SIG-M5 treated with dmso at 0.1 percent for 504 hours (cell line): Measurements from ENCODE around the gene PRF1.
"Not testable (repeated sequence)": the region's sequence is repeated elsewhere in the genome, so short reads cannot be mapped to it uniquely, and the experiment has no call there.

Experiments used
- DNase-seq: peaks from one replicate; lab custom pipeline; 2025; ENCODE audit not compliant: unreplicated experiment; lab: John Stamatoyannopoulos, UW

PRF1 gene

GRCh38 chr10:70602665-70603448 lies at the start of gene PRF1:
TSS of gene PRF1 (minus strand) at chr10:70602741. CDS start at chr10:70600902, 1,839 bp downstream.
- no peak for DNase-seq

DNA sequence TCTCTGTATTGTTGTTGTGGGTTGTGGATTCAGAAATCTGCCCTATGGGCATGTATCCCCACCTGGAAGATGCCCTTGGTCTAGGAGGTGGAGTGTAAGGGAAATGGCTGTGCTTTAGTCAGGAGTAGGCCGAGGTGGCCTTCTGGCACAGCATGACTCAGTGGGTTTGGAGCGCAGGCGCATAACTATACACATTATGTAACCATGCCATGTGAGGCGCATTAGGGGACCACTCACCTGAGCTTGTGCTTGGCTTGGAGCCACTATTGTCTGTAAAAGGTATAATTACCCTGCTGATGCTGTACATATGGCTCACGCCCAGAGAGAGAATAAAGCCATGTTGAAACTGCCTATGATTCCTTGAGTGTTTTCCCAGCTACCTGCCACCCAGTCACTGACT lies 49.1 kb upstream of the PRF1 start:
- no peak for DNase-seq

DNA sequence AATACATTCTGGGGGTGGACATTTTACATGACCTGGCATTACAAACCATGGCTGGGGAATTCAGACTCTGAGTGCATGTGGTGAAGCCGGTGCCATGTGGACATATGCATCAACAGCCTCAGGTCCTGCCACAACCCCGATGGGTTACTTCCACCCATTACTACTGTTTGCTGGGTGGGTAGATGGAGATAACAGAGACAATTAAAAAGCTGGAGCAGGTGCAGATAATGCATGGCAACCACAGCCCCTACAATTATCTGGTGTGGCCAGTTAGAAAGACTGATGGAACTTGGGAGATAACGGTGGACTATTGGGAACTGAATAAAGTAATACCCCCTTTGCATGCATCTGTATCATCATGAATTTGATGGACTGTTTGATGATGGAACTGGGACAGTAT lies 48.2 kb upstream of the PRF1 start:
- no peak for DNase-seq

GRCh38 chr10:70650104-70650503 lies 47.6 kb upstream of the PRF1 start:
- DNase-seq: no peak

DNA sequence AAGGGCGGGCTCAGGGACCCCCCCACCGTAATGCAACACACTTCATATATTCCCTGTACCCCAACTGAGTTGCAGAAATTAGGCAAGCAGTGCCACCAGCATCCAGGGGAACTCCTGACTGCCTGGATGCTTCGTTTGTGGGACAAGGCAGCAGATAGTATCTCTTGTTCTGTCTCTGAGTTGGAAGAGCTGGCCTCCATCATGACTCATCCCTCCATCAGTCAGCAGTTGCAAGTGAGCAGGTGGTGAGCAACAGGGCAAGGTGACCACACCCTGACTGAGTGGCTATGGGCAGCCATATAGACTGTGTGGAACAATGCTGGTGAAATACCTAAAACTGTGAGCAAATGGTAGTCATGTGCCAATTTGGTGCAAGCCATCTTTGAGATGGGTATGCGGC lies 47.0 kb upstream of the PRF1 start:
- DNase-seq: no peak

GRCh38 chr10:70648427-70648826 lies 45.9 kb upstream of the PRF1 start:
- DNase-seq: no peak

- DNase-seq: no peak
These were observed 44.5 kb upstream of the PRF1 start for GRCh38 chr10:70647086-70647485.

- DNase-seq: not testable (repeated sequence)
These were observed 42.4 kb upstream of the PRF1 start for GRCh38 chr10:70644959-70645358.

- DNase-seq: not testable (repeated sequence)
These were observed 40.7 kb upstream of the PRF1 start for GRCh38 chr10:70643272-70643671.

DNA sequence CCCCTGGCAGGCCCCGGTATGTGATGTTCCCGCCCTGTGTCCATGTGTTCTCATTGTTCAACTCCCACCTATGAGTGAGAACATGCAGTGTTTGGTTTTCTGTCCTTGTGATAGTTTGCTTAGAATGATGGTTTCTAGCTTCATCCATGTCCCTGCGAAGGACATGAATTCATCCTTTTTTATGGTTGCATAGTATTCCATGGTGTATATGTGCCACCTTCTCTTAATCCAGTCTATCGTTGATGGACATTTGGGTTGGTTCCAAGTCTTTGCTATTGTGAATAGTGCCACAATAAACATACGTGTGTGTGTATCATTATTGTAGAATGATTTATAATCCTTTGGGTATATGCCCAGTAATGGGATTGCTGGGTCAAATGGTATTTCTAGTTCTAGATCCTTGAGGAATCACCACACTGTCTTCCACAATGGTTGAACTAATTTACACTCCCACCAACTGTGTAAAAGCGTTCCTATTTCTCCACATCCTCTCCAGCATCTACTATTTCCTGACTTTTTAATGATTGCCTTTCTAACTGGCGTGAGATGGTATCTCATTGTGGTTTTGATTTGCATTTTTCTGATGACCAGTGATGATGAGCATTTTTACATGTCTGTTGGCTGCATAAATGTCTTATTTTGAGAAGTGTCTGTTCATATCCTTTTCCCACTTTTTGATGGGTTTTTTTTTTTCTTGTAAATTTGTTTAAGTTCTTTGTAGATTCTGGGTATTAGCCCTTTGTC lies 37.3 kb upstream of the PRF1 start:
- not testable (repeated sequence) for DNase-seq

DNA sequence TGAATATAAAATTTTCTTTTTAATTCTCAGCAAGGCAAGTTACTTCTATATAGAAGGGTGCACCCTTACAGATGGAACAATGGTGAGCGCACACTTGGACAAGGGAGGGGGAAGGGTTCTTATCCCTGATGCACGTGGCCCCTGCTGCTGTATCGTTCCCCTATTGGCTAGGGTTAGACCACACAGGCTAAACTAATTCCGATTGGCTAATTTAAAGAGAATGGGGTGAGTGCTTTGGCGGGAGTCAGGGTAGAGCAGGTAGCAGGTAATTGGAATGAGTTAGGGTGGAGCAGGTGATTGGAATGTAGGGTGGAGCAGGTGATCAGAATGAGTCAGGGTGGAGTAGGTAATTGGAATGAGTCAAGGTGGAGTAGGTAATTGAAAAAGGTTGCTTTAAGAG lies 32.0 kb upstream of the PRF1 start:
- not testable (repeated sequence) for DNase-seq

GRCh38 chr10:70634011-70634410 lies 31.5 kb upstream of the PRF1 start:
- DNase-seq: no peak

GRCh38 chr10:70631735-70632134 lies 29.2 kb upstream of the PRF1 start:
- DNase-seq: not testable (repeated sequence)

GRCh38 chr10:70629338-70629737 lies 26.8 kb upstream of the PRF1 start:
- no peak for DNase-seq

DNA sequence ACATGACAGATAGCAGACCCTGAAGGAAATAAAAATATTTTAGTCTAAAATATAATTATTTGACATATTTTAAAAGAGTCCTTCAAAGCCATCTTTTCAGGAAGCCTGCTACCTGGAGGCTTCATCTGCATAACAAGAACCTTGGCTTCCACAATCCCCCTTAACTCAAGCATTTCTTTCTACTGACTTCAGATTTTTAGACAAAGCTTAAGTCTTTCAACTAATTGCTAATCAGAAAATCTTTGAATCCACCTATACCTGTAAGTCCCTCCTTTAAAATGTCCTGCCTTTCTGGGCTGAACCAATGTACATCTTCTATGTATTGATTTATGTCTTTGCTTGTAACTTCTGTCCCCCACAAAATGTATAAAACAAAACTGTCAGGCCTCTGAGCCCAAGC lies 23.5 kb upstream of the PRF1 start:
- no peak for DNase-seq

GRCh38 chr10:70622981-70623844 lies 20.7 kb upstream of the PRF1 start:
- DNase-seq: no peak

GRCh38 chr10:70622541-70622940 lies 20.0 kb upstream of the PRF1 start:
- DNase-seq: no peak

- no peak for DNase-seq
These were observed 19.1 kb upstream of the PRF1 start for GRCh38 chr10:70621503-70622078.

DNA sequence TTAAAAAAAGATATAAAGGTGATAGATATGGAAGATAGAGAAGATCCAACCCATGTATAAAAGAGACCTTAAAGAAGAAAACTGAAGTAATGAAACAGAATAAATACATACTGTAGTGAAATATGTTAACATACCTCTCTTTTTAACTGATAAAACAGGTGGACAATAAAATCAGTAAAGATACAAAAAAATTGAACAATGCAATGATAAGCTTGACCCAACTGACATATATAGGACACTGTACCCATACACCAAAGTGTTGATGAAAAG lies 17.4 kb upstream of the PRF1 start:
- no peak for DNase-seq

DNA sequence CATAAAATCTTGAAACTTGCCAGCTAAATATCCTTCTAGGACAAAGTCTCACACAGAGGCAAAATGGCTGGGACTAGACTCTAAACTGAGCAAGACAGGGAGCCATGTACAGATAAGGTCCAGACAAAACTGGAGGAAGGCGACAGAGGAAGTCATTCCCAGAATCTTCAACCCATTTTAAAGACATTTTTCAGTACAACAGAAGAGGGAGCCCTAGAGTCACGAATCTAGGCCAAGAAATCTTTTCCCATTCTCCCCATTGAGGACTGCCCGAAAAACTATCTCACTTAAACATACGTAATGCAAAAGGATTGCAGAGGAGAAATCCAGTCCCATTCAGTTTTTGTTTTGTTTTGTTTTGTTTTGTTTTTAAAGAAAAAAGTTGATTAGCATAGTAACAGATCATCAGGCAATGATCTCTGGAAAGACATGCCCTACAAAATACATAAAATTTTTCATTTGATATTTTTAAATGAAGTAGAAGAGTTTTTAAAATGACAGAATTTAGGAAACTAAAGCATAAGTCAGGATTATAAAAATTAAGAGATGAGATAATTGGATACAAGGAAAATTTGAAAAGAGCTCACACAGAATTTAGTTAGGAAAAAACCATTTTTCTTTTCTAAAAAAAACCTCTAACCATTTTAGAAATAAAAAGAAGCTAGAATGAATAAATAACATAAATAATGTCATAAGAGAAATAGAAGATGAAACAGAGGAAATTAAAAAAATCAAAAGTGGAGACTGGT lies 16.9 kb upstream of the PRF1 start:
- DNase-seq: peak; percentile 2

DNA sequence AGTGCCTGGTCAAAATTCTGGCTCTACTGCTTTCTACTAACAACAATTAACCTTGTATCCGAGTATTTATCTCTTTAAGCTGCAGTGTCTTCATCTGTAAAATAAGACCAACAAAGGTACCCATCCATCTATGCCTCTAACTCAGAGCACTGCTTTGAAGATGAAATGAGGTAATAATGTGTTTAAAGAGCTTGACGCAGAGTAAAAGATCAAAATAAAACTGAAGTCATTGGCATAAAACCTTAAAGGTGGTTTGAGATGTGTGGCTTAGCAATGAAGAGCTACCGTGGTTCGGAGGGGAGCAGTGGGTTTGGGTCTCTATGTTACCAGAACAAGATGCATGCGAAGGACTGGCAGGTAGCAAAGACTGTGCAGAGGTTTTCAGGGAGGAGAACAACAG lies 16.1 kb upstream of the PRF1 start:
- no peak for DNase-seq
